Astrocyte (in vitro differentiated cells and primary cell): ENCODE measurements around the gene BAIAP3. TPM values are rescaled to one million over a fixed set of nuclear protein-coding genes. Genes with fewer than 3 reads are reported as not detected.

Experiments used
- DNase-seq: peaks from one replicate; pipeline ENCODE4 v3.0.0-alpha.2; 2010; ENCODE audit warnings: low read depth
- FAIRE-seq: peaks from 2 replicates; lab custom pipeline; 2011; peaks lifted over from hg19 to GRCh38; lab: Jason Lieb, UNC
- H2AFZ ChIP-seq: 2 replicates; pipeline ENCODE4 v1.6.0; 2012; ENCODE audit warnings: low read depth, low read length, inconsistent platforms
- H3K27ac ChIP-seq: 2 replicates; pipeline ENCODE4 v1.5.1; 2011; ENCODE audit warnings: low read depth, low read length, inconsistent platforms
- H3K27me3 ChIP-seq: 2 replicates; pipeline ENCODE4 v1.6.0; 2011; ENCODE audit warnings: low read length, inconsistent platforms; ENCODE audit not compliant: insufficient read depth
- H3K36me3 ChIP-seq: 2 replicates; pipeline ENCODE4 v1.5.1; 2011; ENCODE audit warnings: low read length, inconsistent platforms; ENCODE audit not compliant: insufficient read depth
- H3K4me1 ChIP-seq: 2 replicates; pipeline ENCODE4 v1.5.1; 2011; ENCODE audit warnings: low read length, inconsistent platforms; ENCODE audit not compliant: insufficient read depth
- H3K4me2 ChIP-seq: 2 replicates; pipeline ENCODE4 v1.6.0; 2012; ENCODE audit warnings: low read length, inconsistent platforms
- H3K4me3 ChIP-seq: 2 replicates; pipeline ENCODE4 v1.5.1; 2011; ENCODE audit warnings: low read depth, mild to moderate bottlenecking, low read length, inconsistent platforms; ENCODE audit not compliant: insufficient read depth
- H3K79me2 ChIP-seq: 2 replicates; pipeline ENCODE4 v1.6.0; 2012; ENCODE audit warnings: mild to moderate bottlenecking, low read length, inconsistent platforms; ENCODE audit not compliant: insufficient read depth
- H3K9ac ChIP-seq: 2 replicates; pipeline ENCODE4 v1.6.0; 2012; ENCODE audit warnings: mild to moderate bottlenecking, low read length, inconsistent platforms
- H3K9me3 ChIP-seq: 2 replicates; pipeline ENCODE4 v1.5.1; 2012; ENCODE audit warnings: low read depth, mild to moderate bottlenecking, low read length, inconsistent platforms; ENCODE audit not compliant: insufficient read depth
- H4K20me1 ChIP-seq: 2 replicates; pipeline ENCODE4 v1.6.0; 2012; ENCODE audit warnings: low read length, inconsistent platforms; ENCODE audit not compliant: insufficient read depth
- H3K27ac Mint-ChIP-seq: one replicate; pipeline ENCODE4 v1.8.0; 2021; ENCODE audit warnings: mild to moderate bottlenecking, mixed read lengths; ENCODE audit not compliant: unreplicated experiment
- H3K27me3 Mint-ChIP-seq: one replicate; pipeline ENCODE4 v1.8.0; 2021; ENCODE audit warnings: low read depth, mixed read lengths; ENCODE audit not compliant: unreplicated experiment
- H3K36me3 Mint-ChIP-seq: one replicate; pipeline ENCODE4 v1.8.0; 2021; ENCODE audit warnings: low read depth, mixed read lengths; ENCODE audit not compliant: unreplicated experiment
- H3K4me1 Mint-ChIP-seq: one replicate; pipeline ENCODE4 v1.8.0; 2021; ENCODE audit warnings: low read depth, mixed read lengths; ENCODE audit not compliant: unreplicated experiment
- H3K4me3 Mint-ChIP-seq: one replicate; pipeline ENCODE4 v1.8.0; 2021; ENCODE audit warnings: mild to moderate bottlenecking, moderate library complexity, mixed read lengths; ENCODE audit not compliant: unreplicated experiment
- H3K9me3 Mint-ChIP-seq: one replicate; pipeline ENCODE4 v1.8.0; 2021; ENCODE audit warnings: mild to moderate bottlenecking, mixed read lengths; ENCODE audit not compliant: unreplicated experiment
- CTCF ChIP-seq: IDR thresholded peaks from 2 replicates; pipeline ENCODE4 v1.5.1; 2011; ENCODE audit warnings: low read depth, mild to moderate bottlenecking, inconsistent platforms, low read length, moderate library complexity; ENCODE audit not compliant: insufficient read depth
- total RNA-seq: library from RNA; stranded (reverse); gene quantifications from 2 replicates; pipeline ENCODE4 v1.2.1, GENCODE V29; 2021

BAIAP3 gene
- total RNA-seq, 1 donor from 2014 or later = 2.6 TPM

GRCh38 chr16:1398351-1398750, 64.9 kb downstream of the BAIAP3 start:
- no peaks in the 10 kb centered on the region for H3K27me3 ChIP-seq
- no peak for FAIRE-seq
- H3K36me3 Mint-ChIP-seq = peaks cover 20% of the 10 kb centered on the region

More at GRCh38 chr16:1398351-1398750, 64.9 kb downstream of the BAIAP3 start:
- Histone ChIP-seq H4K20me1 (peaks cover 4% of the 10 kb centered on the region), H2AFZ (no peak overlapping the region), H3K4me1 (no peaks in the 10 kb centered on the region), H3K79me2 (no peaks in the 10 kb centered on the region), H3K4me3 (no peak overlapping the region), H3K4me2 (no peak overlapping the region), H3K36me3 (no peaks in the 10 kb centered on the region), H3K27ac (no peak overlapping the region), H3K9ac (no peak overlapping the region), H3K9me3 (no peaks in the 10 kb centered on the region)
- no peaks in the 10 kb centered on the region for H3K27me3 Mint-ChIP-seq
- no peak overlapping the region for H3K27ac Mint-ChIP-seq
- H3K4me3 Mint-ChIP-seq = no peak overlapping the region
- DNase-seq = no peak
- no peaks in the 10 kb centered on the region for H3K9me3 Mint-ChIP-seq
- no peak for TF ChIP-seq CTCF
- H3K4me1 Mint-ChIP-seq = no peaks in the 10 kb centered on the region

Other genes with a start within 250 kb of the BAIAP3 start
- gene C1QTNF8, start 237.4 kb upstream of the BAIAP3 start, total RNA-seq = not detected in 2 replicates
- gene CACNA1H, start 180.5 kb upstream of the BAIAP3 start, total RNA-seq = 21.7 and 30.5 TPM in 2 replicates
- not detected in 2 replicates for gene TPSG1, start 108.4 kb upstream of the BAIAP3 start, total RNA-seq
- gene TPSB2, start 103.5 kb upstream of the BAIAP3 start, total RNA-seq = not detected in 2 replicates
- not detected in 2 replicates for gene TPSAB1, start 92.9 kb upstream of the BAIAP3 start, total RNA-seq
- gene TPSD1, start 77.6 kb upstream of the BAIAP3 start, total RNA-seq = not detected in 2 replicates
- 135 and 143 TPM in 2 replicates for gene UBE2I, start 24.0 kb upstream of the BAIAP3 start, total RNA-seq
- 60.1 and 63.3 TPM in 2 replicates for gene TSR3, start 18.2 kb downstream of the BAIAP3 start, total RNA-seq
- gene GNPTG, start 18.3 kb downstream of the BAIAP3 start, total RNA-seq = 45.5 and 60.5 TPM in 2 replicates
- 10.7 and 11.1 TPM in 2 replicates for gene UNKL, start 81.1 kb downstream of the BAIAP3 start, total RNA-seq
- 12.7 and 13.5 TPM in 2 replicates for gene UQCC4, start 87.1 kb downstream of the BAIAP3 start, total RNA-seq
- gene PERCC1, start 97.4 kb downstream of the BAIAP3 start, total RNA-seq = not detected in 2 replicates
- gene CCDC154, start 110.9 kb downstream of the BAIAP3 start, total RNA-seq = 1.4 and 1.5 TPM in 2 replicates
- 66.7 and 67.2 TPM in 2 replicates for gene CLCN7, start 141.4 kb downstream of the BAIAP3 start, total RNA-seq
- not detected in 2 replicates for gene PTX4, start 155.3 kb downstream of the BAIAP3 start, total RNA-seq
- 21.1 and 22.0 TPM in 2 replicates for gene TELO2, start 159.7 kb downstream of the BAIAP3 start, total RNA-seq
- gene TMEM204, start 200.0 kb downstream of the BAIAP3 start, total RNA-seq = not detected in 2 replicates